A549 treated with ZK216348 at 1 μM for 4 hours (cell line): ENCODE measurements around the gene TUB. TPM values are rescaled to one million over a fixed set of nuclear protein-coding genes. Genes with fewer than 3 reads are reported as not detected.

ENCODE experiments used
- total RNA-seq: library from RNA; stranded (reverse); fragments of 200-300 nt; extraction: Qiagen RNA extraction; gene quantifications from 5 replicates; pipeline ENCODE4 v1.2.3, GENCODE V29; 2022; ENCODE audit warnings: low read depth

Gene TUB
- 5.1 to 7.9 TPM (median 7.5 TPM) in 5 replicates for total RNA-seq

GRCh38 chr11:8080674-8081590 lies at the start of gene TUB:
TSS of gene TUB (plus strand) at chr11:8081211. CDS start at chr11:8081511, 300 bp downstream.

Other genes starting within 250 kb of the TUB start
- not detected in 5 replicates for gene OR10A6, start 149.9 kb upstream of the TUB start, total RNA-seq
- not detected in 5 replicates for gene OR10A3, start 139.5 kb upstream of the TUB start, total RNA-seq
- not detected in 5 replicates for gene NLRP10, start 115.8 kb upstream of the TUB start, total RNA-seq
- 256 to 335 TPM (median 326 TPM) in 5 replicates for gene EIF3F, start 93.9 kb upstream of the TUB start, total RNA-seq
- 1.8 to 3.7 TPM (median 2.9 TPM) in 5 replicates for gene RIC3, start 87.8 kb downstream of the TUB start, total RNA-seq
- gene LMO1, start 182.7 kb downstream of the TUB start, total RNA-seq = 1.8 to 4.1 TPM (median 2.7 TPM) in 5 replicates